Aorta (tissue), 5 donors: ENCODE measurements around the gene CELF4. TPM values are rescaled to one million over a fixed set of nuclear protein-coding genes. Genes with fewer than 3 reads are reported as not detected.

Experiments
- ATAC-seq: fragments of 200-7000 bp; cut with Tn5 transposase; one replicate; pipeline ENCODE4 v1.9.1; 2022; ENCODE audit warnings: moderate library complexity; ENCODE audit not compliant: low FRiP score
- DNase-seq, 2 donors: peaks; one replicate each; pipeline ENCODE4 v3.0.0-alpha.2; 2020
- H3K27ac ChIP-seq, 2 donors: one replicate each; pipeline ENCODE4 v1.5.1; 2013; ENCODE audit warnings: low read length in 2 of 2, mild to moderate bottlenecking in 2 of 2, moderate library complexity in 2 of 2, control low read depth in 1 of 2, inconsistent platforms in 1 of 2, low read depth in 1 of 2
- H3K27me3 ChIP-seq, 2 donors: one replicate each; pipeline ENCODE4 v1.6.1; 2013; ENCODE audit warnings: control low read depth in 1 of 2, low read length in 1 of 2, mild to moderate bottlenecking in 1 of 2, moderate library complexity in 1 of 2; ENCODE audit not compliant: insufficient read depth in 2 of 2, control insufficient read depth in 1 of 2
- H3K36me3 ChIP-seq, 2 donors: one replicate each; pipeline ENCODE4 v1.6.1; 2013; ENCODE audit warnings: control low read depth in 1 of 2, low read length in 1 of 2, mild to moderate bottlenecking in 1 of 2; ENCODE audit not compliant: insufficient read depth in 2 of 2, control insufficient read depth in 1 of 2
- H3K4me1 ChIP-seq, 2 donors: one replicate each; pipeline ENCODE4 v1.6.1; 2013; ENCODE audit warnings: low read length in 2 of 2, control low read depth in 1 of 2, mild to moderate bottlenecking in 1 of 2, moderate library complexity in 1 of 2; ENCODE audit not compliant: insufficient read depth in 2 of 2, control insufficient read depth in 1 of 2
- H3K4me3 ChIP-seq, 2 donors: one replicate each; pipeline ENCODE4 v1.5.1; 2013; ENCODE audit warnings: low read length in 2 of 2, control low read depth in 1 of 2, mild to moderate bottlenecking in 1 of 2
- H3K9me3 ChIP-seq: one replicate; pipeline ENCODE4 v1.6.1; 2013; ENCODE audit warnings: mild to moderate bottlenecking, low read length; ENCODE audit not compliant: control insufficient read depth
- WGBS, 2 donors: extraction: QIAGEN DNeasy Blood & Tissue Kit; methylation state at CpG; one replicate each; pipeline ENCODE4 v1.1.7; 2013; 5-methylcytosine and 5-hydroxymethylcytosine counted together
- intact Hi-C, 2 donors: fragments of 100-400 bp; cut with DNase I; formaldehyde crosslinking; loops; one replicate each; pipeline versions ENCODE4 v1.14.2 to v1.15.0; 2022
- polyA plus RNA-seq, 2 donors: library from polyadenylated mRNA; stranded (reverse); fragments of 200-250 nt; gene quantifications; one replicate each; pipeline ENCODE4 v1.2.3, GENCODE V29; 2013
- total RNA-seq, 2 donors: library from RNA; stranded (reverse); fragmentation: NEBNext Ultra II Directional; extraction: Animal tissue kit (Norgen Biotek cat#: 25700); gene quantifications; one replicate each; pipeline ENCODE4 v1.2.1, GENCODE V29; 2021
- donor health status: healthy with polysubstance abuse.
- donor health status: Bipolar disorder and iron deficiency.
- donor health status: DM: no; HTN: no; CAD: no.
- donor health status: DM: no; HTN: no; CAD: no.
- donor health status: DM: yes; HTN: yes; CAD: no.

CELF4 gene
- total and polyA plus RNA-seq, 4 donors: 0.51 TPM; not detected in 3

DNA sequence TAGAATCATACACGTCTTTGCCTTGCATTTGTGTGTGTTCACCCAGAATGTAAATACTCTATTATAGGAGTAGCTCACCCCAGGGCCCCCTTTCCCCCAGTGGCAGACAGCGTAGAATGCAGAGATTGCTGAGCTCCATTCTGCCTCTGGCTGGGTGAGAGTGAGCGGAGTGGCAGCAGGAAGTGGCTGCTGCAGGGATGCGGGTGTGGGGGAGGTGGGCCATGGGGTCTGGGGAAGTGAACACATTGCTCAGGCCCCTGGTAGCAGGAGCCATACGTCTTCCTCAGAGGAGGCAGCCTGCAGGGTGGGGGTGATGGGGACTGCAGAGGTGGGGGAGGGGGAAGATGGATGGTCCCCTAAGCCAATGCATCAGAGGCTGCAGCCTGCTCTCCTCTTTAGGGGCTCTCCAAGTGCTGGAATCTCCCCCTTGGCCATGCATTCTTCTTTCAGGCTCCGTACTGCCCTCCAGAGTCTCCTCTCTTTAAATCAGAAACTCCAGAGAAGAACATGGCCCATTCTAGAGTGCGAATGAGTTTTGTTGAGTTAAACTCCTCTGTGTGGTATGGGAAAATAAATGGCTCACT, 72.2 kb downstream of the CELF4 start:
- WGBS, 2 donors: 34 to 45% methylated on average over 7 of the region's 7 CpGs
- DNase-seq: no peak

GRCh38 chr18:37492952-37493351, 72.6 kb downstream of the CELF4 start:
- ATAC-seq (no peak), DNase-seq (no peak)
- 48 to 50% methylated on average over 1 of the region's 1 CpG for WGBS, 2 donors
- no peaks in the 10 kb centered on the region for H3K36me3 ChIP-seq
- intact Hi-C loops: no loop called here
- no peak overlapping the region for H3K27ac ChIP-seq
- no peaks in the 10 kb centered on the region for H3K27me3 ChIP-seq
- no peaks in the 10 kb centered on the region for H3K9me3 ChIP-seq
- no peaks in the 10 kb centered on the region for H3K4me1 ChIP-seq
- H3K4me3 ChIP-seq: no peak overlapping the region

More for the DNA sequence above, 72.2 kb downstream of the CELF4 start:
- Histone ChIP-seq H3K4me1 (no peaks in the 10 kb centered on the region), H3K27me3 (no peaks in the 10 kb centered on the region), H3K27ac (no peak overlapping the region), H3K4me3 (no peak overlapping the region), H3K9me3 (no peaks in the 10 kb centered on the region), H3K36me3 (no peaks in the 10 kb centered on the region)
- no peak for ATAC-seq
- intact Hi-C loops: no loop called here

GRCh38 chr18:37491526-37491925, 74.1 kb downstream of the CELF4 start:
- H3K27ac ChIP-seq: no peak overlapping the region
- no peaks in the 10 kb centered on the region for H3K4me1 ChIP-seq
- intact Hi-C loops: no loop called here
- 79 to 81% methylated on average over 10 of the region's 10 CpGs for WGBS, 2 donors
- ATAC-seq (no peak), DNase-seq (no peak)
- H3K27me3 ChIP-seq: peaks cover 0 to 2% of the 10 kb centered on the region in 2 donors
- H3K4me3 ChIP-seq: no peak overlapping the region
- H3K9me3 ChIP-seq: no peaks in the 10 kb centered on the region
- no peaks in the 10 kb centered on the region for H3K36me3 ChIP-seq

DNA sequence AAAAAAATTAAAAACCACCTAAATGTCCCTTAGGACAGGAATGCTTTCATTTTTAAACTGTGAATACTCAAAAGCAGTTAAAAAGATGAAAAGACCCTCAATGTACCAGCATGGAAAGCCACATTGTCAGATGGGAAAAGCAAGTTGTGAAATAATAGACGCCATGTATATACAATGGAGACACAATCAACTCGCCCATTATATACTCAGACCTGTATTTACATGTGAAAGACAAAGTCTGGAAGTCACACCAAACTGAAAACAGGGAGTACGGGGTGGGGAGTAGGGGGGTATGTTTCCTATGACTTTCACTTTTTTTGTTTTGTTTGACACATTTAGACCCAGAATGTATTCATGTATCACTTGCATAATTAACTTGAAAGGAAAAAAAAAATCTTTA, 75.6 kb downstream of the CELF4 start:
- ATAC-seq (no peak), DNase-seq (no peak)
- intact Hi-C loops: no loop called here
- Histone ChIP-seq H3K4me1 (no peaks in the 10 kb centered on the region), H3K4me3 (no peak overlapping the region), H3K27ac (no peak overlapping the region), H3K27me3 (peaks cover 0 to 2% of the 10 kb centered on the region in 2 donors), H3K9me3 (no peaks in the 10 kb centered on the region), H3K36me3 (no peaks in the 10 kb centered on the region)
- 59 to 60% methylated on average over 3 of the region's 3 CpGs for whole genome bisulfite sequencing, 2 donors

DNA sequence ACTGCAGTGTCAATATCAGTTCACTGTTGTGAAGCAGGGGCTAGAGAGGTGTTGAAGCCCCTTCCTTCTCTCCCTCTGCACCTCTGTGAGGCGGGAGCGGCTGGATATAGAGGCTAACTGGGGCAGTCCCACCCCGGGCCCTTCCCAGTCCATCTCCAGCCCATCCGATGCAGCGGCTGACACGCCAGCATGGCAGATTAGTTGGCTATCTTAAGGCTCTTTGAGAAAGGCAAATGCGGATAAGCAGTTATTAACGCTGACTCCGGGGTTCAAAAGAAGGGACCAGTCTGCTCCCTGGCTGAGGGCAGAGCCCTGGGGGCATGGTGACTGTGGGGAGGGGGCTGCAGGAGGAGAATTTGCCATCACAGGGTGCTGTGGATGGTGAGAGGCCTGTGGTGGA, 76.6 kb downstream of the CELF4 start:
- DNase-seq (no peak), ATAC-seq (no peak)
- Histone ChIP-seq H3K9me3 (no peaks in the 10 kb centered on the region), H3K4me1 (no peaks in the 10 kb centered on the region), H3K27me3 (peaks cover 0 to 2% of the 10 kb centered on the region in 2 donors), H3K27ac (no peak overlapping the region), H3K4me3 (no peak overlapping the region), H3K36me3 (no peaks in the 10 kb centered on the region)
- 79 to 81% methylated on average over 9 of the region's 9 CpGs for WGBS, 2 donors
- intact Hi-C loops: no loop called here

DNA sequence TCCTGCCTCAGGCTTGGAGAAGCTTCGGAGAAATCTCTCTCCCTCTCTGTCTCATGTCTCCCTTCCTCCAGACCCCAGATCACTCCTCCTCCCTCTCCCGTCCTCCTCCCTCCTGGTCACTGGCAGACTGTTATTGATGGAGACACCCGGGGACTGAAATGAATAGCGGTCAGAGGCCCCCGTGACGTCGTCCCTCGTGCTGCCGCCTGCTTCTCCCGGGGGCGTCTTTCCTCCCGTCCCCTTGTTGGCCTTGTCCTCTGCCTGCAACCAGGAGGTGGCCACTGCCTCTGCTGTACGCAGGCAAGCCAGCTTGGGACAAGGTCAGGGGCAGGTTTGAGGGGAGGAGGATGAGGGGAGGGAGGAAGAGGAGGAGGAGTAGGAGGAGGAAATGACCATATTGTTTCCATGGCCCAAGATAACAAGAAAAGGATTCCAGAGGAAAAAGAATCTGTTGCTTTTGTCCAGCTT, 78.2 kb downstream of the CELF4 start:
- ATAC-seq: no peak
- intact Hi-C loops: no loop called here
- Histone ChIP-seq H3K27ac (no peak overlapping the region), H3K4me1 (no peaks in the 10 kb centered on the region), H3K36me3 (no peaks in the 10 kb centered on the region), H3K9me3 (no peaks in the 10 kb centered on the region), H3K4me3 (no peak overlapping the region), H3K27me3 (peaks cover 0 to 2% of the 10 kb centered on the region in 2 donors)
- DNase-seq: no peak
- 1 to 3% methylated on average over 12 to 13 of the region's 13 CpGs for WGBS, 2 donors

- Histone ChIP-seq H3K4me1 (no peaks in the 10 kb centered on the region), H3K4me3 (no peak overlapping the region), H3K36me3 (no peaks in the 10 kb centered on the region), H3K9me3 (no peaks in the 10 kb centered on the region), H3K27me3 (peaks cover 0 to 2% of the 10 kb centered on the region in 2 donors), H3K27ac (no peak overlapping the region)
- intact Hi-C loops: no loop called here
- ATAC-seq (no peak), DNase-seq (no peak)
- WGBS, 2 donors: 54 to 64% methylated on average over 5 of the region's 5 CpGs
These were observed 78.8 kb downstream of the CELF4 start for GRCh38 chr18:37486848-37487247.

DNA sequence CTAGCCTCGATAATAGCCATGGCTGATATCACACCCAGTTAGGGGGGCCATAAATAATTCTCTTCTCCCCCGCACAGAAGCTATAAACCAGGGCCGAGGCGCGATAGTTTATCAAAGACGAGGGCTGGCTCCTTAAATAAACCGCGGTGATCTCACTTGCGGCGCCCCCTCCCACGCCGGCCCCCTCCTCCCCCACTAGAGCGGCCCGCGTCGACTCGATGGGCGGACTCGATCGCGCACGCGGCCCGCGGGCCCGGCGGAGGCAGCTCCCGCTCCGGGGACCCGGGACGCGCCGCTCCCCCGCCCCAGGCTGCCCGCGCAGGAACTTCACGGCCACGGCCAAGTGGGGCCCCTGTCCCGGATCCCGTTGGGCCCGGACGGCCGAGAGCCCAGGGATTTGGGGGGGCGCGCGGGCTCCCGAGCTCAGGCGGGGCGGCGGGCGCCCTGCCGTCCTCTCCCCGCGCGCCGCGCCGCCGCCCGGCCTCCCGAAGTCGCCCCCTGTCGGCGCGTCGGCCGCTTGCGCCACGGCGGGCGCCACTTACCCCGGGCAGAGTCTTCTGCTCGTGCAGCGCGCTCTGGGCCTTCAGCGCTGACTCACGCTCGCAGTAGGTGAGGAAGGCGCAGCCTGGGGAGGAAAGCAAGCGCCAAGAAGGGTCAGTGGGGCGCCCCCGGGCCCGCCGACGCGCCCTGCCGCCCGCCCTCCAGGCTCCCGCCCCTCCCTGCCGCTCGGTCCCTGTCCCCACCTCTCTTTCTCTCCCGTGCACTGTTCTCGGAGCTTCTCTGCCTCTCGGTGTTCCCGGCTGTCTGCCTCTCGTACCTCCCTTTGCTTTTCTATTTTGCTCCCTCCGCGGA, 80.4 kb downstream of the CELF4 start:
- Histone ChIP-seq H3K27ac (no peak overlapping the region), H3K27me3 (peaks cover 0 to 2% of the 10 kb centered on the region in 2 donors), H3K4me1 (no peaks in the 10 kb centered on the region), H3K36me3 (no peaks in the 10 kb centered on the region), H3K9me3 (no peaks in the 10 kb centered on the region), H3K4me3 (no peak overlapping the region)
- intact Hi-C loops: no loop called here
- DNase-seq: no peak
- ATAC-seq: no peak
- whole genome bisulfite sequencing, 2 donors: 2% methylated on average over 77 to 98 of the region's 98 CpGs
